DMS53 (cell line): ENCODE results near the gene KCNJ6.
"Not testable (repeated sequence)": the region's sequence is repeated elsewhere in the genome, so short reads cannot be mapped to it uniquely, and the experiment has no call there.

Source experiments
- DNase-seq: peaks from one replicate; lab custom pipeline; 2025; lab: John Stamatoyannopoulos, UW

Gene KCNJ6

DNA sequence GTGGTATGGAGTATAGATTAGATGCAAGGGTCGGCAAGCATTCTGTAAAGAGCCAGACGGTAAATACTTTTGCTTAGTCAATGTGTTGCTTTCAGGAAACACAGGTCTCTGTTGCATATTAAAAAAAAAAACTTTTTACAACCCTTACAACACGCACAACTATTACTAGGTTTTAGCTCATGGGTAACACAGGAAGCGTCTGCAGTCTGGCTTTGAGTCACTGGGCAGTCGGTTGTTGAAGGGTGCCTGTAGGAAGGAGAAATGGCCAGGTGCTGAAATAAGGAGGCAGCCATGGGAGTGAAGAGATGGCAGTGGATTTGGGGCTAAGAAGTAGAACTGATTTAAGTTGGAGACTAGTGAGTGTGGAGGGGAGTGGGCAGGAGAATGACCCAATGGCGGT lies 192.1 kb downstream of the KCNJ6 start:
- no peak for DNase-seq

DNA sequence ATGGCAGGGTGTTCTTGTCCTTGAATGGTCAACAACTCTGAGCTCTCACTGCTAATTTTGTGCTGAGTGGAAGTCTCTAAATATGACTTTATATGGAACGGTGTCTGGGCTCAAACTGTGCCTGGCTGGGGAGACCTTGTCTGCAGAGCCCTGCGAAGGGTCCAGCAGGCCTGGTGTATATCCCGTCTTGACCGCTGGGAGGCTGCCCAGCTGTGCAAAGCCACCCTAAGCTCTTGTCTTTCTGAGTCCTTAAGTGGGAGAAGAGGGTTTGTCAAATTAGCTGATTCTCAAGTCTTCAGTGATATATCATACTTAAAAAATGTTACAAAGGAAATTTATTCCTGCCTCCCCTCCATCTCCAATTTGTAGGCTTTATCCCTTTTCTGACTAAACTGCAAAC lies 198.7 kb downstream of the KCNJ6 start:
- no peak for DNase-seq

DNA sequence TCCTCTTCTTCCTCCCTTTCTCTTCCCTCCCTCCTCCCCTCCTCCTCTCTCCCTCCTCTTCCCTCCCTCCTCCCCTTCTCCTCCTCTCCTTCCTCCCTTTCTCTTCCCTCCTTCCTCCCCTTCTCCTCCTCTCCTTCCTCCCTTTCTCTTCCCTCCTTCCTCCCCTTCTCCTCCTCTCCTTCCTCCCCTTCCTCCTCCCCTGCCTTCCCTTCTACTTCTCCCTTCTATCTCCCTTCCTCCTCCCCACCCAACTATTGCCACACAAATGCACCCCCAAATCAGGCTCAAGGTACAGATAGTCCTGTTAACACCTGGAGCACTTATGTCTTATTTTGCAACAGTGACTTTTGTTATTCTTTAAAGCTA lies 203.7 kb downstream of the KCNJ6 start:
- DNase-seq, result not testable (repeated sequence)

- DNase-seq, result peak; percentile 65
These were observed 204.3 kb downstream of the KCNJ6 start for GRCh38 chr21:37711836-37712568.

DNA sequence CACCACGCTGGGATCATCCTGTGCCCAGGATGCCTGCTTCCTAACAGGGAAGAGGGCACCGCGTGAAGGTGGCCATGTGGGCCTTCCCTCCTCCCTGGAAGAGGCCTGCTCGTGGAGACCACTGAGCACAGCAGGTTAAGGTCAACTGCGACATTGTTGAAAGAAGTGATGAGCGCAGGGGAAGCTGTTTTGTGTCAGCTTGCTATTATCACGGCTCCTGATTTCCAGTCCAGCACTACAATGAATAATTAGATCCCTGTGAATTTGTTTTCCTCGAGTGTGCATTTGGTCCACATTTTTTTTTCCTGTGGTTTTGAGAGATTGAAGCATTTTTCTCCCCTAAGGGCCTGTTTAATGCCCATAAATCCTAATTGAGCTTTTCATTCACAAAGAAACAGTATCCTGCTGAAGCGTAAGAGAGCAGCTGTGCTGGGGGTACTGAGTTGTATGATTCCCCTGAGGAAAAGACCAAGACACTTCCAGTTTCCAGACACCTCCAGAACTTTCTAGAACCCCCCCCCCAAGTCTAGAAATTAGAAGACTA lies 204.9 kb downstream of the KCNJ6 start:
- no peak for DNase-seq

GRCh38 chr21:37710546-37711285 lies 205.5 kb downstream of the KCNJ6 start:
- no peak for DNase-seq

GRCh38 chr21:37704751-37705150 lies 211.5 kb downstream of the KCNJ6 start:
- no peak for DNase-seq

DNA sequence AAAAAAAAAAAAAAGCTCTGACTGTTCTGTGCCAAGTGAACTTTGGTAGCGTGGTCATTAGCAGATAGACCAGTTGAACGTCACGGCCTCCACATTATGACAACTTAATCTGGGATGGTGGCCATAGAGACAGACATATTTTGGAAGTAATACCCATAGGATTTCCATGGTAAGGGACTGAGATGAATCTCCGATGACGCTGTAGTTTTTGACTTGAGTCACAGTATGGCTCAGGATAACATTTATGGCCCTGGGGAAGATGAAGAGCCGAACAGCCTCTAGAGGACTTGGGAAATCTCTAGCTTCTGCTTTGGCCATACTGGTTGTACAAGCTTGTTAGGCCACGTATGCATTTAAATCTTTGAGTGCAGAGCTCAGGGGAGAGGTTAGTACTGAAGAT lies 214.0 kb downstream of the KCNJ6 start:
- DNase-seq, result no peak

- DNase-seq, result peak; percentile 63
These were observed 215.5 kb downstream of the KCNJ6 start for GRCh38 chr21:37700641-37701202.

- no peak for DNase-seq
These were observed 217.1 kb downstream of the KCNJ6 start for GRCh38 chr21:37699024-37699775.

DNA sequence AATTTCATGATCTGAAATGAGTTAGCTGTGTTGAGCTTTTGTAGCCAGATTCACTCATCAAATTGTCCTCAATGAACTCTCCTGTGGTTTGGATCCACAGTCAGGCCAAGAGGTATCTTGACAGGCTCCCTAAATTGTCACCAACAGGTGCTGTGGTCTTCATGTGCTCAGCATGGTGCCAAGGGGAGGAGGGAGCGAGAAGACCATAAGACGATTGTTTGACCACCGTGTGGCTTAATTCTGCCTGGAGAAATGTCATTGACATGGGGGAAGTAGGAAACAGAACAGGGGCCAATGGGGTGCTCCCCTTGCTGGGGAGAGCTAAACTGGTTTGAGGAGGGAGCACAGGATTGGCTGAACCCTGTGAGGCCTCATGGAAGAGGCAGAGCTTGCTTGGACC lies 219.3 kb downstream of the KCNJ6 start:
- DNase-seq, result no peak

GRCh38 chr21:37695111-37695510 lies 221.1 kb downstream of the KCNJ6 start:
- no peak for DNase-seq

GRCh38 chr21:37688952-37689659 lies 227.2 kb downstream of the KCNJ6 start:
- no peak for DNase-seq

DNA sequence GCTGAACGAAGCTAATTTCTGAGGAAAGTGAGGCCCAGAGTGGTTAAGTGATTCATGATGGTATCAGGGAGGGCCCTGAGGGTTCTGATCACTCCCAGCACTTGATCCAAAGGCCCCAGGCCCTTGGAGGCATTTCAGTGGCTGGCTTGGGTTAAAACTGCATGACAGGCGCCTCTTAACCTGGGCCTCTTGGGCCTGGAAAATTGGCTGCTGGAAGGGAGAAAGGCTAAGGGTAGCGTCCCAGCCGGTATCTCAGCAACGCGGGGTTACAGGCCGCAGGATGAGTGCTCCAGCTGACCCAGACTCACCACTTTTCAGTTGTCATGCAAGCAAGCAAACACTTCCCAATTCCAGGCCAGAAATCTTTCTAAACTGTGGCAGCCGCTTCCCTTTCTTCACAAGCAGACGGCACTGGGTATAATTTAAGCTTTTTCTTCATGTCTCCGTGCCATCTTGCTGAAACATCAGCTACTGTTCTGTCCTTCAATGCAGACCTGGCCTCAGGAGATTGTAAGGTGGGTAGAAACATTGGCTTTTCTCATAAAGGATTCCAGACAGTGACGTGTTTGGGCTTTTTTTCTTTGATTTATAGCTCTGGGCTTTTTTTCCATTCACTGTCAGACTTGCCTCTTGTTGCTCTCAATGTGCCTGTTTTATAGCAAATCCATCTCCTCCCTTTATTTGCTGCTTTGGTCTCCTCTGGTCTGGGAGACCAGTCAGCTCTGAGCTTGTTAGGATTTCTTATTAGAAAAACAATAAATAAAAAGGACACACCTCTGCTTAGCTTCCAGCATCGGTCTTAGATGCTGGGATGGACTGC lies 229.1 kb downstream of the KCNJ6 start:
- no peak for DNase-seq

DNA sequence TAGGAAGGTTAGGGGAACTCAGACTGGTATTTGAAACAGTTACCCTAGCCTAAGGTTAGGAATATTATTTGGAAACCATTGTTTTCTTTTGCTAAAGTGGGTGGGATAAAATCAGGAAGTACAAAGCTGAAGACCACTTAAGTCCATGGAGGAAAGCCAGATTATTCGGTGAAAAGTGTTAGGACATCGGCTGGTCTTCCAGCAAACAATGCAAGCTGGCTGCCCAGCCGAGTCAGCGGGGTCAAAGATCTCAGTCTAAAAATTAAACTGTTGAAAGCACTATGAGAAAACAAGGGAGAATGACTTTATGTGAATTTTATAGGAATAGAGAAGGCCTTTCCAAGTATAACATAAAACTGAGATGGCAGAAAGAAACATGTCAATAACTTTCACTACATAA lies 231.7 kb downstream of the KCNJ6 start:
- DNase-seq, result no peak

DNA sequence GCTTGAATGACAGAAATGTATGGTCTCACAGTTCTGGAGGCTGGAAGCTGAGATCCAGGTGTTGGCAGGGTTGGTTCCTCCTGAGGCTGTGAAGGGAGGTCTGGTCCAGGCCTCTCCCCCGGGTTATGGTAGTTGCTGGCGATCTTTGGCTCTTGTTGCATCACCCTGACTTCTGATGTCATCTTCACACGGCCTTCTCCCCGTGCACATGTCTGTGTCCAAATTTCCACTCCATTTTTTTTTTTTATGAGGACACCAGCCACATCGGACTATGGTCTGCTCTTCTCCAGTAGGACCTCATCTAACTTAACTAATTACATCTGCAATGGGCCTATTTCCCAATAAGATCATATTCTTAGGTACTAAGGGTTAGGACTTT lies 232.2 kb downstream of the KCNJ6 start:
- DNase-seq, result no peak

DNA sequence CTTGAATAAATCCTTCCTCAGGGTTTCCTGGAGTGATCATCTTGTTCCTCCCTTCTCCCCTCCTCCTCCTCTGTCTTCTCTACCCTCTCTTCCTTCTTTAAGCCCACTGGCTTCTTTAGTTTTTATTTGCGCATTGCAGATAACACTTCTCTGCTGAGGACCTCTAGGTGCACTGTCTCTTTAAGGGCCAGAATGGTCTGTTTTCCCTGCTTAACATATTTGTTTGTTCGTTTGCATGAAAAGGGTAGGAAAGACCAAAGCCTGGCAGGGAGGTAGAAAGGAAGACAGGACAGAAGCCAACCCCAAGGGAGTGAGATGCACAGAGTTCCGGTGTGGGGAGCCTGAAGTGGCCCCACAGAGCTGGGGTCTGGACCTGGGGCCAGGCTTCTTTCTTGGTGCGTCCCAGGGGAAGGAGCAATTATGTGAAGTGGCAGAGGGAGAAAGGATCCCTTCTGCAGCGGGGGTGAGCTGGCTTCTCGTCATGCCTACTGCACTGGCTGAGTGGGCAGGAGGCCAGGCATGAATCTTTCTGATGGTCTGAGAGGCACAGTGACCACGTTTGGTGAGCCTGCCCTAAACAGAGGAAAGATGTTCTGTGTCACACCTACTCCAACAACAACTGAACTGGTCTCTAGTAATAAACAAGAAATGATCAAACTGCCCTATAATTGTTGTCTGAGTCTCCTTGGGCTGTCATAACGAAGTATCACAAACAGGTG lies 232.7 kb downstream of the KCNJ6 start:
- DNase-seq, result no peak

- no peak for DNase-seq
These were observed 233.3 kb downstream of the KCNJ6 start for GRCh38 chr21:37682966-37683365.

DNA sequence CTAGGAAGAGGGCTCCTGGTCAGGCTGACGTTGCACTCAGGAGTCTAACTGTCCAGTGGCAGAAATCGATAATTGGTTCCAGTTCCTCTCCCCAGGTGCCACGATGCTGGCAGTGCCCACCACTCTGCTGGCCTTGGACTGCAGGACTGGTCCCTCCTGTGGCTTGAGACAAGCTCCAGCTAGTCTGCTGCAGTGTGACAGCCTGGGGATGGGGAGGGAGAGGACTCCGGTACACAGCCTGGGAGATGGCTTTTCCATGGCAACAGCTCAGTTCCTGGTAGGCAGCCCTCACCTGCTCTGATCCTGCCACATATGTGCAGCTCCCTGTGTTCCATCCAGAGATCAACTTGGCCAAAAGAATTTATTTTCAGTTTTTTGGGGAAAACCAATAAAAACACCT lies 239.3 kb downstream of the KCNJ6 start:
- DNase-seq, result no peak

DNA sequence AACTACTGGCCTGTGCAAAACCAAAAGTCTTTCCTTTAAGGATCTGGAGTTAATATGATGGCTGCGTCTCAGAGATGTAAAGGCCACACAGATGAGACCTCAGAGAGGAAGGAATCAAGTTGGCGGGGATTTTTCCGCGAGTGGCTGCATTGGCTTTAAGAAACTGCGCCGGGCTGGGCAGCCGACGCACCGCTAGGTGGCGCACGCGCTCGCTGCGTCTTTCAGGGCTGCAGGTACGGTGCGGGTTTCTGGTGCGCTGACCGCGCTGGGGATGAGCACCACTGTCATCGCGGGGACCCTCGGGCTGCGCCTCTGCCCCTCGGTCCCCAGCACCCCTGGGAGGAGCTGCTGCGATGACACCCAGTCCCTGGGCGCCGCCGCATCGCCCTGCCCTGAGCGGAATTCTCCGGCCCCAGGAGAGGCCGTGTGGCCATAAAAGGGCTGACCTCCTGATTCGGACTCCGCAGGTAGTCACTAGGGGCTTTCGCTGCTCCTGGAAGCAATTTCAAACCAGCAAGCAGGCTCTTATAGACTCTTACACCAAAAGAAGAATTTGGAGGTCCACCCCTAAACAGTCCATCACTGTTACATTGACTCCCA lies 241.0 kb downstream of the KCNJ6 start:
- DNase-seq, result peak; percentile 54
